OCI-LY3 (cell line): ENCODE measurements around the gene FAAP100.

Experiments used
- H2AFZ ChIP-seq: fragments of 200-600, 300-600 bp; shearing (Covaris generic); 2 replicates; pipeline ENCODE4 v1.6.0; 2014; ENCODE audit warnings: antibody characterized with exemption, low read depth, low read length
- H3K27ac ChIP-seq: fragments of 200-600, 300-600 bp; sonication (generic); 2 replicates; pipeline ENCODE4 v1.5.1; 2014; ENCODE audit warnings: mild to moderate bottlenecking, low read length, moderate library complexity, mixed read lengths
- H3K27me3 ChIP-seq: fragments of 200-600, 300-600 bp; sonication (generic); 2 replicates; pipeline ENCODE4 v1.6.1; 2014; ENCODE audit warnings: low read depth, low read length, mixed read lengths
- H3K36me3 ChIP-seq: fragments of 200-600, 300-600 bp; sonication (generic); replicated peaks from 2 replicates; pipeline ENCODE3; 2014; ENCODE audit warnings: low read depth, low read length, mixed read lengths
- H3K4me1 ChIP-seq: fragments of 300-600, 200-600 bp; sonication (generic); 2 replicates; pipeline ENCODE4 v1.6.1; 2014; ENCODE audit warnings: low read length, mixed read lengths
- H3K4me2 ChIP-seq: fragments of 200-600, 300-600 bp; sonication (generic); 2 replicates; pipeline ENCODE4 v1.6.1; 2014; ENCODE audit warnings: low read length, mixed read lengths
- H3K4me3 ChIP-seq: fragments of 300-600, 200-600 bp; sonication (generic); 2 replicates; pipeline ENCODE4 v1.5.1; 2014; ENCODE audit warnings: antibody characterized with exemption, mild to moderate bottlenecking, low read length, moderate library complexity
- H3K79me2 ChIP-seq: fragments of 300-600, 200-600 bp; shearing (Covaris generic); 2 replicates; pipeline ENCODE4 v1.6.1; 2014; ENCODE audit warnings: mild to moderate bottlenecking, low read length, mixed read lengths
- H3K9ac ChIP-seq: fragments of 300-600, 200-600 bp; shearing (Covaris generic); 2 replicates; pipeline ENCODE4 v1.6.0; 2014; ENCODE audit warnings: mild to moderate bottlenecking, low read length, moderate library complexity
- H3K9me3 ChIP-seq: fragments of 200-600, 300-600 bp; shearing (Covaris generic); 2 replicates; pipeline ENCODE4 v1.6.1; 2014; ENCODE audit warnings: low read length, mixed read lengths; ENCODE audit not compliant: insufficient read depth
- H4K20me1 ChIP-seq: fragments of 200-600, 300-600 bp; sonication (generic); 2 replicates; pipeline ENCODE4 v1.6.1; 2016; ENCODE audit warnings: low read length, mixed read lengths; ENCODE audit not compliant: insufficient read depth
- CTCF ChIP-seq: fragments of 200-600, 300-600 bp; sonication (generic); IDR thresholded peaks from 2 replicates; pipeline ENCODE4 v1.5.1; 2014; ENCODE audit warnings: antibody characterized with exemption, low read length, low read depth
- EZH2phosphoT487 ChIP-seq: fragments of 200-600 bp; shearing (Covaris generic); IDR thresholded peaks from 2 replicates; pipeline ENCODE4 v1.6.1; 2018; ENCODE audit warnings: antibody characterized with exemption, mixed run types, low read depth

Gene FAAP100

GRCh38 chr17:81542431-81543338 lies 9.5 kb downstream of the FAAP100 start:
- Histone ChIP-seq H3K4me3 (no peak overlapping the region), H3K27ac (no peak overlapping the region), H3K9ac (no peak overlapping the region), H3K36me3 (no peaks in the 10 kb centered on the region), H3K4me1 (no peaks in the 10 kb centered on the region), H3K9me3 (no peaks in the 10 kb centered on the region), H3K4me2 (no peak overlapping the region), H3K27me3 (no peaks in the 10 kb centered on the region), H2AFZ (no peak overlapping the region), H4K20me1 (no peaks in the 10 kb centered on the region), H3K79me2 (no peaks in the 10 kb centered on the region)
- TF ChIP-seq EZH2phosphoT487: no peak
- no peak for TF ChIP-seq CTCF

- H3K36me3 ChIP-seq: no peaks in the 10 kb centered on the region
Measured at GRCh38 chr17:81541123-81541522, 11.0 kb downstream of the FAAP100 start.

GRCh38 chr17:81540676-81541027 lies 11.5 kb downstream of the FAAP100 start:
- Histone ChIP-seq H2AFZ (no peak overlapping the region), H4K20me1 (no peaks in the 10 kb centered on the region), H3K4me2 (no peak overlapping the region), H3K27me3 (no peaks in the 10 kb centered on the region), H3K4me3 (no peak overlapping the region), H3K36me3 (no peaks in the 10 kb centered on the region), H3K9me3 (no peaks in the 10 kb centered on the region), H3K79me2 (no peaks in the 10 kb centered on the region), H3K9ac (no peak overlapping the region), H3K27ac (no peak overlapping the region), H3K4me1 (no peaks in the 10 kb centered on the region)
- TF ChIP-seq EZH2phosphoT487: no peak
- no peak for TF ChIP-seq CTCF

More at GRCh38 chr17:81541123-81541522, 11.0 kb downstream of the FAAP100 start:
- no peaks in the 10 kb centered on the region for H4K20me1 ChIP-seq
- no peak overlapping the region for H3K27ac ChIP-seq
- H2AFZ ChIP-seq: no peak overlapping the region
- no peak overlapping the region for H3K4me2 ChIP-seq
- no peak overlapping the region for H3K9ac ChIP-seq
- H3K79me2 ChIP-seq: no peaks in the 10 kb centered on the region
- TF ChIP-seq EZH2phosphoT487: no peak
- no peak for TF ChIP-seq CTCF
- H3K4me3 ChIP-seq: no peak overlapping the region
- no peaks in the 10 kb centered on the region for H3K27me3 ChIP-seq
- no peaks in the 10 kb centered on the region for H3K9me3 ChIP-seq
- no peaks in the 10 kb centered on the region for H3K4me1 ChIP-seq

- H3K27me3 ChIP-seq: no peaks in the 10 kb centered on the region
- no peak overlapping the region for H2AFZ ChIP-seq
- H3K9ac ChIP-seq: no peak overlapping the region
- H3K4me1 ChIP-seq: no peaks in the 10 kb centered on the region
- H3K79me2 ChIP-seq: no peaks in the 10 kb centered on the region
- no peak for TF ChIP-seq CTCF
- no peak for TF ChIP-seq EZH2phosphoT487
- H3K4me3 ChIP-seq: no peak overlapping the region
- H3K9me3 ChIP-seq: no peaks in the 10 kb centered on the region
- no peaks in the 10 kb centered on the region for H3K36me3 ChIP-seq
- no peak overlapping the region for H3K4me2 ChIP-seq
- no peak overlapping the region for H3K27ac ChIP-seq
- H4K20me1 ChIP-seq: no peaks in the 10 kb centered on the region
Measured at GRCh38 chr17:81539961-81540675, 12.0 kb downstream of the FAAP100 start.
